ENCODE measurements around the gene SLX9.

SLX9 gene

DNA sequence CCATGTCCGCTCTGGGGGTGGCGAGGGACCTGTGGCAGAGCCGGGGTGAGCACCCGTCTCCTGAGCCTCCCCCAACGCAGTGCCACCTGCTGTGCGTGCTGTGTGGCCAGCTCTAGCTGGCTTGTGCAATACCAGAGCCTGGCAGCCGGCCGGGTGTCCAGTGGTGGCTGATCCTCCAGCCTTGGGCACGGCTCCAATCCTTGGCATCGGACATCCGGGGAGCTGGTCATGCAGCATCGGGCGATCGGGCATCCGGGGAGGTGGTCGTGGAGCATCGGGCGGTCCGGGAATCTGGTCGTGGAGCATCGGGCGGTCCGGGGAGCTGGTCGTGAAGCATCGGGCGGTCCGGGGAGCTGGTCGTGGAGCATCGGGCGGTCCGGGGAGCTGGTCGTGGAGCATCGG lies 8.1 kb downstream of the SLX9 start:
- no peak for DNase-seq (ENCODE audit: low spot score)

DNA sequence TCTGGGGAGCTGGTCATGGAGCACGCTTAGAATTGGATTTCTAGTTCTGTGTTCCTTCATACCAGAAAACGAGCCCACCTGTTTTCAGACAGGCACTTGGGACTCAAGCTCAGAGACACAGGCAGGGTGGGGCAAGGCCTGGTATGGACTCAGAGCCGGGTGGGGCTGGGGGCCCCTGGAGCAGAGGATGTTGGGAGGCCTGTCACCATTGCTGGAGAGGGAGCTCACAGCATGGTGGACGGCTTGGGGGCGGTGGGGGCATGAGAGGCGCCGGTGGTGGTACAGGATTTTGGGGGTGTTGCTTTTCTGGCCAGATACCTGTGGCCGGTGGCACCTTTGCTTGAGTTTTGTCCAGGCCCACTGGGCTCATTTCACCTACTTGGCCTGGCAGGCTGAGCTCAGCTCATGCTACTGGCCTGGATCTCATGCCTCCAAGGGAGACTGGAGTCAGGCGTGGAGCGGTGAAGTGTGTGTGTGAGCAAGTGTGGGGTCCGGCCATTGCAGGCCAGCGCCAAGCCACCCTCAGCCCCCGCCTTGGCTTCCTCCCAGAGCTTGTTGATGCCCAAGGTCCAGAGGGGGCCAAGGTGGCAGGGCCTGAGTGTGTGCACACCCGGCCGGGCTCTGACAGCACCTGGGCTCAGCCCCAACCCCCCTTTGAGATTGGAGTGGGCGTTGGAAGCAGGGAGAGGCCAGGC lies 8.7 kb downstream of the SLX9 start:
- no peak for DNase-seq (ENCODE audit: low spot score)

DNA sequence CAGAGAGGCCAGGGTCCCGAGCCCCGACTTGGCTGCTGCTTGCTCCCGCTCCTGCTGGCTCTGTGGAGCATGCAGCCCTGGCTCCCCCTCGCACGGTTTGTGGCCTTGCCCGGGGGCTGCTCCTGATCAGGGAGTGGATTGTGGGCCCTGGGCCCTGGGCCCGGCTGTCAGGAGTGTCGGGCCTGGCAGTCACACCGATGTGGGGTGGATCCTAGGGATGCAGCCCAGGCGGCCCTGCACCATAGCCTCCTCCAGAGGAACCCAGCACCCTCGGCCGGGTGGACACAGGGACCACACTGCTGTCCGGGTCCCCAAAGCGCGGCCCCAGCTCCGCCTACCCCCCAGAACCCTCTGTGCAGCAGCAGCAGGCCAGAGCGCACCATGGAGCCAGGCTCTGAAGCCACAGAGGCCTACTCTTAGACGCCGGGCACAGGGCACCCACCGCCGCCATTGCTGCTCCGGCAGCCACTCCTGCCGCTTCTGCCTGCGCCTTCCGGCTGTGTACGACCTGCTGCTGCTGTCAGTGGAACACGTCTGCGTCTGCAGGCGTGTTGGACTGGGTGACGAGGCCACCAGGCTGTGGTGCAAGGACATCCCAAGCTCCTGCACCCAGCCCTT lies 9.4 kb downstream of the SLX9 start:
- DNase-seq (ENCODE audit: low spot score), result no peak

- DNase-seq (ENCODE audit: low spot score), result peak; percentile 96
Measured at GRCh38 chr21:44949779-44950198, 10.0 kb downstream of the SLX9 start.

GRCh38 chr21:44950351-44950750 lies 10.5 kb downstream of the SLX9 start:
- DNase-seq (ENCODE audit: low spot score), result no peak

DNA sequence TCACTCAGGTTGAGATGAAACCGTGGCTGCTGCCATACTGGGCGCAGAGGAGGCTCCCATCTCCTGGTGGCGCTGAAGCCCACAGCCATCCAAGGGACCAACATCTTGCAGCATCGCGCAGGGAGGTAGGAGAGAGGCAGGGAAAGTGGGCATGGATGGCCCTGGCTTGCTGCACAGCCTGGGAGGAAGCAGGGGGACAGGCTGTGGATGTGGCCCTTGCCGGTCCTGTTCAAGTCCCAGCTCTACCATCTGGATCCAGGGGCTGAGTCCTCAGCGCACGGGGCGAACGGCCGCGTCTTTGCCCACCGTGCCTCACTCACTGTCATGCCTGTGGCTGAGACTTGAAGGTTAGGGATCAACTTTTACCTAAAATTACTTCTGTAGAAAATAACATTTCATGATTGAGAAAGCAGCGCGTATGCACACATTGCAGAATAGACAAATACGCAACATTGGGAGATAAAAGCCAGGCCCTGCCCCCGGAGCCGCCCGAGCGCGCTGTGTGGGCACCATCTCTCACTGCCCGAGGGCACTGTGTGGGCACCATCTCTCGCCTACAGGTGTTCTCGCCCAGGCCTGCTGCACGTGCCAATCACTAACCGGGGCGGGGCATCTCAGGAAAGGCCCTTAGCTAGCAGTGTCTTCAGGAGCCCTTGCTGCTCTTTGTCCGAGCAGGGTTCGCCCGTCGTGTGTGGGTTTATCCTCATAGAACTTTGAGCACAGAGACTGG lies 11.5 kb downstream of the SLX9 start:
- DNase-seq (ENCODE audit: low spot score), result no peak

GRCh38 chr21:44952116-44952928 lies 12.5 kb downstream of the SLX9 start:
- no peak for DNase-seq (ENCODE audit: low spot score)

GRCh38 chr21:44952929-44953627 lies 13.2 kb downstream of the SLX9 start:
- DNase-seq (ENCODE audit: low spot score), result no peak

DNA sequence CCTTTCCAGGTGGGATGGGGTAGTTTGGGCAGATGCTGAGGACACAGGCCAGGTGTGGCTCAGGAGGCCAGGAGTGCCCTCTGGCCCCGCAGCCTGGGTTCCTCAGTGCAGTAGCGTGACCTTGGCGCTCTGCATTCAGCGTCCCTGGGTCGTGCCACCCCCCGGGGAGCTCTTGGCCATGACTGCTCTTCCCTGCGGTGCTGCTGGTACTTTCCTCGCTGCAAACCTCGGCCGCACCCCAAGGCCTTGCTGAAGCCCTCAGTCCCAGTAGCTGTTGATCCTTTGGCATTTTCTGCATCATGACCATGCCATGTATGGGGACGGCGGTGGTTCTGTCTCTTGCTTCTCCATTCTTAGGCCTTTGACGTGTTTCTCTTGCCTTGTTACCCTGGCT lies 13.8 kb downstream of the SLX9 start:
- DNase-seq (ENCODE audit: low spot score), result no peak

DNA sequence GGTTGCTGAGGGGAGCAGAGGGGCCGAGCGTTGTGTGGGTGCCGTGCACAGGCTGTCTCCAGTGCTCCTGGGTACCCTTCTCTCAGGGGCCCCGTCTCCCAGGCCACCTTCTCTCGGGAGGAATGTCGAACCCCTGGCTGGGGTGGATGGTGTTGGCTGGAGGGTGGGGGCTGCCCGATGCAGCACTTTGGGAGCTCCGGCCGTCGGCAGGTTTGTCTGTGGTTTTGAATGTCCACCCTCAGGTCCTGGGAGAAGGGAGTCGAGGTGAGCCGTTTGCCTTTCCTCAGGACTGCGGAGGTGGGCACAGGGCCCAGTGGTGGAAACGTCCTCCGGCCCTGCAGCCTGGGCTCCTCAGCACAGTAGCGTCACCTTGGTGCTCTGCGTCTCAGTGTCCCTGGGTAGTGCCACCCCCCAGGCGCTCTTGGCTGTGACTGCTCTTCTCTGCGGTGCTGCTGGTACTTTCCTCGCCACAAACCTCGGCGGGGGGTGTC lies 14.5 kb downstream of the SLX9 start:
- DNase-seq (ENCODE audit: low spot score), result no peak

- no peak for DNase-seq (ENCODE audit: low spot score)
Measured at GRCh38 chr21:44955141-44955797, 15.4 kb downstream of the SLX9 start.

GRCh38 chr21:44955798-44956175 lies 16.0 kb downstream of the SLX9 start:
- DNase-seq (ENCODE audit: low spot score), result no peak

GRCh38 chr21:44956356-44957046 lies 16.7 kb downstream of the SLX9 start:
- DNase-seq (ENCODE audit: low spot score), result no peak

DNA sequence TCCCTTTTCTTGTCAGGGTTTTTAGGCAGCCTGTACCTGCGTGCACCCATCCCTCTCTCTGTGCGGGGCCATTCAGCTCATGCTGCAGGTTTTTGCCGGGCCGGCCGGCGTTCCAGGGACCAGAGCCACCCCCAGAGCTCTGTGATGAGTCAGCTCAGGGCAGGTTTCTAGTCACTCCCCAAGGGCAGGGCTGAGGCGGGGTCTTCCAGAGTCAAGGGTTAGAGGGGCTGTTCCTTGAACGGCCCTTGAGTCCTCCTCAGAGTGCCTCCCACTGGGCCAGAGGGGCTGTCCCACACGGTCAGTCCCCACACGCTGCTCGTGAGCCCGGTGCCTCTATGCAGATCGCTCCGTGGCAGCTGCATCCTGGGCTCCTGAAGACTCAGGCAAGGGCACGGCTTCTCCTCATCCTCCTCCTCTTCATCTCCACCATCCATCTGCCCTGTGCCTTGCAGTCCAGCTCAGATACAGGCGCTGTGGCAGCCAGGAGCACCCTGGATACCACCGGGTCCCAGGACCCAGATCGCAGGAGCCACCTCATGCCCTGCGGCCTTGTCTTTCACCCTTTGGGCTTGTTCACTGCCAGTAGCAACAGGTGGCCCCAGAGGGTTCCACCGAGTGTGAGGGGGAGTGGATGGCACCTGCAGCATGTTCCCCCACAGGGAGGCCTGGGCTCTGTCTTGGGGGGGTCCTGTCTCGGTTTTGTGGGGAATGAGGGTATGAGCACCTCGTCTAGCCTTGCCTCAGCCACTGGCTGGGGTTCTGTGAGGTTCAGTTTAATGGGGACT lies 17.4 kb downstream of the SLX9 start:
- no peak for DNase-seq (ENCODE audit: low spot score)

- DNase-seq (ENCODE audit: low spot score), result no peak
Measured at GRCh38 chr21:44957901-44958451, 18.1 kb downstream of the SLX9 start.

DNA sequence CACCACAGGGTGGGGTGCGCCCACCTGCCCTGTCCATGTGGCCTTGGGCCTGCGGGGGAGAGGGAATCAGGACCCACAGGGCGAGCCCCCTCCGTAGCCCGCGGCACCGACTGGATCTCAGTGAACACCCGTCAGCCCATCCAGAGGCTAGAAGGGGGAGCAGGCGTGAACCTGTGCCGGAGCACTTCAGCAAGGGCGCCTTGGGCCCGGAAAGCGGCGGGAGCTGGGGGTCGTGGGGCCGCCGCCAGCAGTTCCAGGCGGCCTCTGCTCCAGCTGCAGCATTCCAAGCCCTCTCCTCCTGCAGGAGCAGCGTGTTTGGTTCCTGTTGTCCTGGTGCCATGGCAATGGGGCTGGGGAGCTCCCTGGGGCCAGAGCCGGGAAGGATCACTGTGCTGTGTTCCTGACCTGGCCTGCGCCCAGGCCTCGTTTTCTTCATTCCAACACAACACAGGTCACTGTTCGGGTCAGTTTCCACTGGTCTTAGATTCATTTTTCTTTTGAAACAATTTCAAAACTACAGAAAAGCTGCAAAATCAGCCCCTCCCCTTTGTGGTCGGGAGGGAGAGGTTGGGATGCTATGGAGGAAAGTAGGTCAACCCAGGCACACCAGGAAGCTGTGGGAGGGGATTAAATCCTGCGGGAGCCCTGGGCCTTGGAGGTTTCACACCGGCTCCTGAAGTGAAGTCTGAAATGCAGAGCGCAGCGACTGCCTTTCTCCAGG lies 18.8 kb downstream of the SLX9 start:
- DNase-seq (ENCODE audit: low spot score), result no peak

GRCh38 chr21:44959376-44960091 lies 19.7 kb downstream of the SLX9 start:
- no peak for DNase-seq (ENCODE audit: low spot score)
